ENCODE data around the gene FARSB. TPM values are rescaled to one million over a fixed set of nuclear protein-coding genes. Genes with fewer than 3 reads are reported as not detected.

FARSB gene
- total RNA-seq, 1 donor from 2014 or later = 15.5 TPM

GRCh38 chr2:222672068-222672401 is 16.1 kb upstream of the FARSB start:
- no peak for DNase-seq (ENCODE audit: low spot score)
- Mint-ChIP-seq H3K4me1 (ENCODE audit: low read depth) (peaks cover 7% of the 10 kb centered on the region), H3K27ac (ENCODE audit: unreplicated experiment) (no peak overlapping the region), H3K4me3 (ENCODE audit: unreplicated experiment) (peak overlapping the region; percentile 68), H3K36me3 (ENCODE audit: low read depth) (no peaks in the 10 kb centered on the region), H3K27me3 (ENCODE audit: low read depth) (peaks cover 4% of the 10 kb centered on the region), H3K9me3 (ENCODE audit: low read depth) (no peaks in the 10 kb centered on the region)
- no peak for TF ChIP-seq CTCF (IDR thresholded peaks at IDR 0.05)

DNA sequence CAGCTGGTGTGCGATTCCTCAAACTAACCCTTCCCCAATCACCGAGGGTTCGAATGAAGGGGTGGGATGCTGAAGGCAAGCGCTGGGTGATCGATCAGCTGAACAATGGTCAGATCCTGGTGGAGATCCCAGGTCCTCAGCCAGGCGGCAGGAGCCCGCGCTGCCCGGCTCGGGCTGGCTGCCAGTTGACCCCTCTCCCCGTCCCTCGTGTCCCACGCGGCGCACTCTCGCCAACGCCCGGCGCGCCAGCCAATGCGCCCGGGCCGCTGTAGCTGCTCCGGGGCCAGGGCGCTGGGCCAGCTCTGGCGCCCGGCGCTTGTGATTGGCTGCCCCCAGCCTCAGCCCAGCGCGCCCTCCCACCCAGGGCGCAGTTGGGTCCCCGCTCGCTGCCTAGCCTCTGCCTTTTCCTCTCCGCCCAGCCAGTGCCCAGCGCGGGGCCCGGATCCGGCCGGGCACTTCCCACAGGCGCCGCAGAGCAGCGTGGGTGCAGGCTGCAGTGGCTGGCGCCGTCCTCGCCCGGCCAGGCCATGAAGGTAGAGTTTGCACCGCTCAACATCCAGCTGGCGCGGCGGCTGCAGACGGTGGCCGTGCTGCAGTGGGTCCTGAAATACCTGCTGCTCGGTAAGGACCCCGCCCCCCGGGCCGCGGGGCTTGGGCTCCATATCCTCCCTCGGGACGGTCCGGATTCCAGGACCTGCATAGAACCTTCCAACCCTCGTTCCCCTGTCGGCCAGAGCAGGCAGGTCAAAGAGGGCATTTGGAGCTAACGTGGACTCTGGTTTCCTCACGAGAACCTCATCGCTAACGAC is 15.6 kb upstream of the FARSB start, which contains the start of gene MOGAT1:
TSS of gene MOGAT1 (plus strand) at position 400 of the 809 bp plus-strand sequence. CDS start at position 528, 128 bp downstream.
- Mint-ChIP-seq H3K36me3 (ENCODE audit: low read depth) (no peaks in the 10 kb centered on the region), H3K4me1 (ENCODE audit: low read depth) (peaks cover 7% of the 10 kb centered on the region), H3K9me3 (ENCODE audit: low read depth) (no peaks in the 10 kb centered on the region), H3K27me3 (ENCODE audit: low read depth) (peaks cover 4% of the 10 kb centered on the region), H3K27ac (ENCODE audit: unreplicated experiment) (no peak within 1 kb of the TSS), H3K4me3 (ENCODE audit: unreplicated experiment) (peak within 1 kb of the TSS; percentile 68)
- DNase-seq (ENCODE audit: low spot score) = no peak
- peak; percentile 11 for TF ChIP-seq CTCF (IDR thresholded peaks at IDR 0.05)

DNA sequence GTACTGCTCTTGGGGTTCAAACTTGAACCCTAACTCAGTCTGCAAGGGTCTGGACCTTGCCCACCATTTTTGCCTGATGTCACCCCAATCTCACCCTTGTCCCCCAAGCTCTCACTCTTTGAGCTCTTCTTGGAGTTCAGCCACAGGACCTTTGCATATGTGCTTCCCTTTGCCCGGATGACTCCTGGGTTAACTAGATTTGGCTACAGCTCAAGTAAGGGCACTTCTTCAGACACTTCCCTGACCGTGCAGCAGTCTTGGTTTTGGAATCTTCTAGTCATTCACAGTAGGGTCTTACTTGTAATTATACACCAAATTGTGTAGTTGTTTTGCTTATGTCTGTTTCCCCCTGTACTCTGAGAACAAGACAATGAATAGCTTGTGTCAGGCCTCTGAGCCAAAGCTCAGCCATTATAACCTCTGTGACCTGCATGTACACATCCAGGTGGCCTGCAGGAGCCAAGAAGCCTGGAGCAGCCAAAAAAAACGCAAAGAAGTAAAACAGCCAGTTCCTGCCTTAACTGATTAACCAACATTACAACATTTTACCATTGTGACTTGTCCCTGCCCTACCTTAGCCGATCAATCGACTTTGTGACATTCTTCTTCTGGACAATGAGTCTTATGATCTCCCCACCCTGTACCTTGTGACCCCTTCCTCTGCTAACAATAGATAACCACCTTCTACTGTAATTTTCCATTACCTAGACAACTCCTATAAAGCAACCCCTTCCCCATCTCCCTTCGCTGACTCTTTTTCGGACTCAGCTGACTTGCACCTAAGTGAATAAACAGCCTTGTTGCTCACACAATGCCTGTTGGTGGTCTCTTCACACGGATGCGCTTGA is 14.5 kb upstream of the FARSB start:
- Mint-ChIP-seq H3K36me3 (ENCODE audit: low read depth) (peaks cover 2% of the 10 kb centered on the region), H3K27ac (ENCODE audit: unreplicated experiment) (no peak overlapping the region), H3K9me3 (ENCODE audit: low read depth) (no peaks in the 10 kb centered on the region), H3K4me3 (ENCODE audit: unreplicated experiment) (peak overlapping the region; percentile 2), H3K27me3 (ENCODE audit: low read depth) (peaks cover 4% of the 10 kb centered on the region), H3K4me1 (ENCODE audit: low read depth) (peaks cover 7% of the 10 kb centered on the region)
- no peak for TF ChIP-seq CTCF (IDR thresholded peaks at IDR 0.05)
- no peak for DNase-seq (ENCODE audit: low spot score)

- peaks cover 7% of the 10 kb centered on the region for H3K4me1 Mint-ChIP-seq (ENCODE audit: low read depth)
- H3K27ac Mint-ChIP-seq (ENCODE audit: unreplicated experiment) = no peak overlapping the region
- TF ChIP-seq CTCF (IDR thresholded peaks at IDR 0.05) = no peak
- no peak for DNase-seq (ENCODE audit: low spot score)
- no peak overlapping the region for H3K4me3 Mint-ChIP-seq (ENCODE audit: unreplicated experiment)
- H3K36me3 Mint-ChIP-seq (ENCODE audit: low read depth) = peaks cover 2% of the 10 kb centered on the region
- peaks cover 4% of the 10 kb centered on the region for H3K27me3 Mint-ChIP-seq (ENCODE audit: low read depth)
- no peaks in the 10 kb centered on the region for H3K9me3 Mint-ChIP-seq (ENCODE audit: low read depth)
Measured at GRCh38 chr2:222669353-222669752, 13.5 kb upstream of the FARSB start.

DNA sequence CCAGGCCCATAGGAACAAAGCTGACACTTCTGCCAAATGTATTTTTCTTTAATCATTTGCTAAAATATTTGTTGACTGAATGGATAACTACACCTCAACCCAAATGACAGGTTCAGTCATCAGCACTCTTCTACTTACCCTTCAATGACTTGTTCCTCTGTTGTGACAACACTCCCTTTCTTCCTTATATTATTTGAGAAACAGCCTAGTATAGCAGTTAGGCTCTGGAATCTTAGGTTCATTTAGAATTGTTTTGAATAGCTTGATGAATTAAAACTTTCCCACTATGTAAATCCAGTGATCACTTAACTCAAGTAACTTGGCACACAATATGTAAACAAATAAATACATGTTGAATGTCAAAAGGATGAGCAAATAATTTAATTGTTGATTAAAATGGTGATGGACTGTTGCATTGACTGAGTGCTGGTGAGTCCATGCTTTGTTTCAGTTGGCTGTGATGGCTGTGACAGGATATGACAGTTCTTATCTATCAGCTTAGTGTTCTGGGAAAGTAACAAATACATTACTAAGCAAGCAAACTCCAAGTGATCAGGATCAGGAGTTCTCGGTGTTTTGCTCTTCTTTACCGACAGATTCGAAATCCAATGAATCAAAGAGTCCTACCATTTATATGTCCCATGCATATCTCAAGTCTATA is 12.7 kb upstream of the FARSB start:
- peaks cover 7% of the 10 kb centered on the region for H3K4me1 Mint-ChIP-seq (ENCODE audit: low read depth)
- H3K9me3 Mint-ChIP-seq (ENCODE audit: low read depth) = no peaks in the 10 kb centered on the region
- H3K36me3 Mint-ChIP-seq (ENCODE audit: low read depth) = peaks cover 2% of the 10 kb centered on the region
- TF ChIP-seq CTCF (IDR thresholded peaks at IDR 0.05) = no peak
- H3K27me3 Mint-ChIP-seq (ENCODE audit: low read depth) = peaks cover 4% of the 10 kb centered on the region
- no peak overlapping the region for H3K27ac Mint-ChIP-seq (ENCODE audit: unreplicated experiment)
- DNase-seq (ENCODE audit: low spot score) = no peak
- no peak overlapping the region for H3K4me3 Mint-ChIP-seq (ENCODE audit: unreplicated experiment)
